ENCODE results near the gene SDCBP2. TPM values are rescaled to one million over a fixed set of nuclear protein-coding genes. Genes with fewer than 3 reads are reported as not detected.

The SDCBP2 gene
- total RNA-seq, 4 donors from 2014 or later, result 132 to 427 (median 300) TPM

DNA sequence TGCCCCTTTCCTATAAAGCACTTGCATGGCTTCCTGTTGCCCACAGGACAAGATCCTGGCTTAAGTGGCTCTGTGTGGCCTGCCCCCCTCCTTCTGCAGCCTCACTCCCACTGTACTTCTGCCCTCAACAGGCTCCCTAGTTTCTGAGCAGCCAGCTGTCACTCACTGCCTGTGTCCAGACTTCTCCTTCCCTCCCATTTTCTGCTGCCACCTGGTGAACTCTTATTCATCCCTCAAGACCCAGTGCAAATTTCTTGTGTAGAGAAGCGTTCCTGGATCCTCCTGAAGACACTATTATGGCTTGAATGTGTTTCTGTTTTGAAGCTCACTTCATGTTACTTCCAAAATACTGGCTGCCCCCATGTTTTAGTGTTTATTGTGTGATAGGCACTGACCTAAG is 36.3 kb downstream of the SDCBP2 start:
- TF ChIP-seq EP300 (IDR thresholded peaks at IDR 0.05; ENCODE audit: low read depth), result no peak
- TF ChIP-seq CTCF (IDR thresholded peaks at IDR 0.05), result no peak
- TF ChIP-seq POLR2AphosphoS5 (IDR thresholded peaks at IDR 0.05), result no peak
- no peak for TF ChIP-seq POLR2A (IDR thresholded peaks at IDR 0.05)
- Histone ChIP-seq H3K4me3 (no peak overlapping the region), H3K4me1 (no peaks in the 10 kb centered on the region), H3K27me3 (no peaks in the 10 kb centered on the region), H3K27ac (no peak overlapping the region), H3K9me3 (no peaks in the 10 kb centered on the region), H3K36me3 (no peaks in the 10 kb centered on the region)
- WGBS, 2 donors (ENCODE audit: low coverage in 1 of 2), result 78 to 96% methylated on average over 1 of the region's 1 CpG
- in situ Hi-C loops (cut with MboI; ENCODE audit: low pct_ligation_motif_present in 1 of 4, low pct_unique_long_range_greater_than_20kb in 1 of 4, low sequenced_read_pairs in 3 of 4), result no loop called here
- intact Hi-C loops (cut with DNase I; ENCODE audit: low total_unique reads), result no loop called here
- no peak for DNase-seq

- DNase-seq, result no peak
- Histone ChIP-seq H3K36me3 (no peaks in the 10 kb centered on the region), H3K4me1 (no peaks in the 10 kb centered on the region), H3K9me3 (no peaks in the 10 kb centered on the region), H3K27ac (no peak overlapping the region), H3K4me3 (no peak overlapping the region), H3K27me3 (no peaks in the 10 kb centered on the region)
- 50 to 74% methylated on average over 1 to 5 of the region's 5 CpGs for WGBS, 2 donors (ENCODE audit: low coverage in 1 of 2)
- TF ChIP-seq POLR2AphosphoS5 (IDR thresholded peaks at IDR 0.05), result no peak
- no peak for TF ChIP-seq CTCF (IDR thresholded peaks at IDR 0.05)
- no peak for TF ChIP-seq POLR2A (IDR thresholded peaks at IDR 0.05)
- TF ChIP-seq EP300 (IDR thresholded peaks at IDR 0.05; ENCODE audit: low read depth), result no peak
- intact Hi-C loops (cut with DNase I; ENCODE audit: low total_unique reads), result no loop called here
- in situ Hi-C loops (cut with MboI; ENCODE audit: low pct_ligation_motif_present in 1 of 4, low pct_unique_long_range_greater_than_20kb in 1 of 4, low sequenced_read_pairs in 3 of 4), result no loop called here
These were observed 37.7 kb downstream of the SDCBP2 start for GRCh38 chr20:1291191-1291741.

DNA sequence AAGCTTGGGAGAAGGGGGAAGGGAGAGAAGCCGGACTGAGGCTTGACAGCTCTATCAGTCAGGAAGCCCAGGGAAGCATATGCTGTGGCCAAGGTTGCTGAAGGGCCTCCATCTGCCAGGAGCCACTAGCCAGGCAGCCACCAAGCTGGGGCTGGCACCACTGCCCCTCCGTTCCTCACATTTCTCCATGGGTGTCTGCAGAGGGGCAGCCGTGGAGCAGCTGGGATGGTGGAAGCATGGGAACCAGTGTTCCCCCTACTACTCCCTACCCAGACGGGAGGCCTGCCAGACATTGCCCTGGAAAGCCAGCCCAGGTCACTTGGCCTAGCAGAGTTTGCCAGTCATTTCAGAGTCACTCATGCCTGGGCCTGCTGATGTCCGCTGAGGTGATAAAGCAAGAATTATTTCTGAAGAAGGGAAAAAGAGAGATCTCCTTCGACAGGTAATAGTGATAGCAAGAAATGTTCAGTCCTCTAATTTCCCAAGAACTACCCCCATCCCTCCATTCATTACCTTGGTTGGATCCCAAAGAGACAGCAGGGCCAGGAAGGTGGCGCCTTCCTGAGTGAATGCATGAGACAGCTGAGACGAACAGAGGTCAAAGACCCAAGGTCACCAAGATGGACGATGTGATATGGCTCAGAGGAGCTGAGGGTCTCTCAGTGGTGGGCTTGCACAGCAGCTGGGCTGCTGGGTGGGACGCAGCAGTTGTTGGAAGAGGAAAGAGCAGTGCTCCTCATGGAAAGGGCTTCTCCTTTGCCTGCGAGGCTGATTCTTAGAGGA is 41.0 kb downstream of the SDCBP2 start:
- intact Hi-C loops (cut with DNase I; ENCODE audit: low total_unique reads) (no loop called here), in situ Hi-C loops (cut with MboI; ENCODE audit: low pct_ligation_motif_present in 1 of 4, low pct_unique_long_range_greater_than_20kb in 1 of 4, low sequenced_read_pairs in 3 of 4) (no loop called here)
- WGBS, 2 donors (ENCODE audit: low coverage in 1 of 2), result 74 to 93% methylated on average over 3 to 10 of the region's 11 CpGs
- no peak overlapping the region for H3K4me3 ChIP-seq
- no peaks in the 10 kb centered on the region for H3K27me3 ChIP-seq
- TF ChIP-seq EP300 (IDR thresholded peaks at IDR 0.05; ENCODE audit: low read depth), result no peak
- TF ChIP-seq CTCF (IDR thresholded peaks at IDR 0.05), result no peak
- no peak for TF ChIP-seq POLR2A (IDR thresholded peaks at IDR 0.05)
- TF ChIP-seq POLR2AphosphoS5 (IDR thresholded peaks at IDR 0.05), result no peak
- H3K27ac ChIP-seq, result no peak overlapping the region
- no peaks in the 10 kb centered on the region for H3K4me1 ChIP-seq
- DNase-seq, result no peak
- no peaks in the 10 kb centered on the region for H3K36me3 ChIP-seq
- H3K9me3 ChIP-seq, result no peaks in the 10 kb centered on the region

GRCh38 chr20:1287306-1287705 is 41.6 kb downstream of the SDCBP2 start:
- TF ChIP-seq CTCF (IDR thresholded peaks at IDR 0.05) (no peak), EP300 (IDR thresholded peaks at IDR 0.05; ENCODE audit: low read depth) (no peak), POLR2A (IDR thresholded peaks at IDR 0.05) (no peak), POLR2AphosphoS5 (IDR thresholded peaks at IDR 0.05) (no peak)
- 50 to 52% methylated on average over 1 of the region's 1 CpG for WGBS, 2 donors (ENCODE audit: low coverage in 1 of 2)
- Histone ChIP-seq H3K36me3 (no peaks in the 10 kb centered on the region), H3K27me3 (no peaks in the 10 kb centered on the region), H3K9me3 (no peaks in the 10 kb centered on the region), H3K4me3 (no peak overlapping the region), H3K4me1 (no peaks in the 10 kb centered on the region), H3K27ac (no peak overlapping the region)
- intact Hi-C loops (cut with DNase I; ENCODE audit: low total_unique reads), result no loop called here
- in situ Hi-C loops (cut with MboI; ENCODE audit: low pct_ligation_motif_present in 1 of 4, low pct_unique_long_range_greater_than_20kb in 1 of 4, low sequenced_read_pairs in 3 of 4), result no loop called here
- no peak for DNase-seq
